ENCODE measurements around the gene UBAP2. TPM values are rescaled to one million over a fixed set of nuclear protein-coding genes. Genes with fewer than 3 reads are reported as not detected.

Gene UBAP2
- total RNA-seq, 6 experiments from 2014 or later, result 9.5 to 15.9 (median 11.4) TPM

DNA sequence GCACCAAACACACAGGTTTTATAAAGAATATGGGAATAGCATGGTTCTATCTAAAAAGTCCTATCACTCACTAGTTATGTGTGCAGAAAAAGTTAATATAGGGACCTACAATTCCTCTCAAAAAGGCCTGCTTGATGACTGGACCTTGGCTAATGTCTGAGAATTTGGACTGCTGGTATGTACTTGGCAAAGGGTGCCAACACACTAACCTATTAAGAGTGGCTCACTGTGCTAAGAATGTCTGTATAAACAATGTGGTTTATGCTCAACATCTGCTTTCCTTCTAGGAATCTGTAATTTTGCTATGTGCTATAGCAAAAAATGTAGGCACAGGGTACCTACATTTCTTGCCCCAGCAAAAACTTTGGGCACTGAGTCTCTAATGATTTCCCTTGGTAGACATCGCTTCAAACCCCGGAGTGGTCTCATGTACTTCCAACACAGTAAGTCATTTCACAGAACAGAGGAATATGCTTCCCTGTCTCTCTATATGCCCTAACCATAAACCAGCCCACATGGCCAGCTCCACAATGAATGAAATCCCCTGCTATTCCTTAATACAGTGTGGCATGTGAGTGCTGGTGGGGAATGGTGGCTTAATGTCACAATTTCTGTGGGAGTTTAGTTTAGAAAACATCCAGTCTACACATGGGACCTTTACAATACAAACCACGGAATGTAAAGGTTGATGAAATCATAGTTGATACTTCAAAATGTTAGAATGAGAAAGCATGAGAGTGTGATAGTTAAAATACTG lies 101.7 kb downstream of the UBAP2 start:
- 95% methylated on average over 3 of the region's 3 CpGs for WGBS (ENCODE audit: insufficient coverage, low coverage, low lambda C conversion rate, missing lambda C conversion rate)

GRCh38 chr9:33943389-33943788 lies 105.3 kb downstream of the UBAP2 start:
- Histone ChIP-seq H3K4me3 (no peak overlapping the region), H3K27ac (no peak overlapping the region), H3K4me1 (peaks cover 0 to 8% (median 0%) of the 10 kb centered on the region in 4 donors), H3K27me3 (no peaks in the 10 kb centered on the region), H3K9me3 (no peaks in the 10 kb centered on the region), H3K36me3 (peaks cover 0 to 24% (median 7%) of the 10 kb centered on the region in 4 donors)
- DNase-seq (no peak), ATAC-seq (peak in 3 of 4 donors; percentile 28 to 71 (median 47))
- WGBS (ENCODE audit: insufficient coverage, low coverage, low lambda C conversion rate, missing lambda C conversion rate), result 28% methylated on average over 2 of the region's 2 CpGs
- intact Hi-C loops (cut with DNase I), result no loop called here
- TF ChIP-seq CTCF (IDR thresholded peaks at IDR 0.05) (no peak), POLR2A (IDR thresholded peaks at IDR 0.05) (no peak)

More for the DNA sequence above, 101.7 kb downstream of the UBAP2 start:
- no peaks in the 10 kb centered on the region for H3K9me3 ChIP-seq
- DNase-seq (no peak), ATAC-seq (no peak)
- H3K27ac ChIP-seq, result no peak overlapping the region
- intact Hi-C loops (cut with DNase I), result no loop called here
- H3K36me3 ChIP-seq, result peaks cover 0 to 24% (median 7%) of the 10 kb centered on the region in 4 donors
- H3K27me3 ChIP-seq, result no peaks in the 10 kb centered on the region
- H3K4me3 ChIP-seq, result no peak overlapping the region
- no peak for TF ChIP-seq POLR2A (IDR thresholded peaks at IDR 0.05)
- TF ChIP-seq CTCF (IDR thresholded peaks at IDR 0.05), result no peak
- H3K4me1 ChIP-seq, result peaks cover 0 to 8% (median 0%) of the 10 kb centered on the region in 4 donors

DNA sequence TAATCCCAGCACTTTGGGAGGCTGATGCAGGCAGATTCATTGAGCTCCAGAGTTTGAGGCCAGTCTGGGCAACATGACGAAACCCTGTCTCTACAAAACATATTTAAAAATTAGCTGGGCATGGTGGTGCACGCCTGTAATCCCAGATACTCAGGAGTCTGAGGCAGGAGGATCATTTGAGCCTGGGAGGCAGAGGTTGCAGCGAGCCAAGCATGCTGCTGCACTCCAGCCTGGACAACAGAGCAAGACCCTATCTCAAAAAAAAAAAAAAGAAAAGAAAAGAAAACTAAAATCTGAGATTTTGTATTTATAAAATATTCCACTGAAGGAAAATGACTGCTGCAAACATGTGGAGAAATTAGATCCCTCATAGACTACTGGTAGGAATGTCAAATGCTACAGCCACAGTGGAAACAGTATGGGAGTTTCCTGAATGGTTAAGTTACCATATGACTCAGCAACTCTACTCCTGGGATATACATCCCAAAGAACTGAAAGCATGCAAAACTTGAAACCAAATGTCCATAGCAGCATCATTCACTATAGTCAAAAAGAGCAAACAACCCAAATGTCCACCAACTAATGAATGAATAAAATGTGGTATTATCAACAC lies 106.1 kb downstream of the UBAP2 start:
- Histone ChIP-seq H3K27ac (no peak overlapping the region), H3K27me3 (no peaks in the 10 kb centered on the region), H3K9me3 (no peaks in the 10 kb centered on the region), H3K4me3 (no peak overlapping the region), H3K36me3 (peaks cover 0 to 19% (median 7%) of the 10 kb centered on the region in 4 donors), H3K4me1 (peaks cover 0 to 8% (median 0%) of the 10 kb centered on the region in 4 donors)
- ATAC-seq (no peak), DNase-seq (no peak)
- intact Hi-C loops (cut with DNase I), result no loop called here
- TF ChIP-seq CTCF (IDR thresholded peaks at IDR 0.05) (no peak), POLR2A (IDR thresholded peaks at IDR 0.05) (no peak)
- 100% methylated on average over 1 of the region's 3 CpGs for WGBS (ENCODE audit: insufficient coverage, low coverage, low lambda C conversion rate, missing lambda C conversion rate)

DNA sequence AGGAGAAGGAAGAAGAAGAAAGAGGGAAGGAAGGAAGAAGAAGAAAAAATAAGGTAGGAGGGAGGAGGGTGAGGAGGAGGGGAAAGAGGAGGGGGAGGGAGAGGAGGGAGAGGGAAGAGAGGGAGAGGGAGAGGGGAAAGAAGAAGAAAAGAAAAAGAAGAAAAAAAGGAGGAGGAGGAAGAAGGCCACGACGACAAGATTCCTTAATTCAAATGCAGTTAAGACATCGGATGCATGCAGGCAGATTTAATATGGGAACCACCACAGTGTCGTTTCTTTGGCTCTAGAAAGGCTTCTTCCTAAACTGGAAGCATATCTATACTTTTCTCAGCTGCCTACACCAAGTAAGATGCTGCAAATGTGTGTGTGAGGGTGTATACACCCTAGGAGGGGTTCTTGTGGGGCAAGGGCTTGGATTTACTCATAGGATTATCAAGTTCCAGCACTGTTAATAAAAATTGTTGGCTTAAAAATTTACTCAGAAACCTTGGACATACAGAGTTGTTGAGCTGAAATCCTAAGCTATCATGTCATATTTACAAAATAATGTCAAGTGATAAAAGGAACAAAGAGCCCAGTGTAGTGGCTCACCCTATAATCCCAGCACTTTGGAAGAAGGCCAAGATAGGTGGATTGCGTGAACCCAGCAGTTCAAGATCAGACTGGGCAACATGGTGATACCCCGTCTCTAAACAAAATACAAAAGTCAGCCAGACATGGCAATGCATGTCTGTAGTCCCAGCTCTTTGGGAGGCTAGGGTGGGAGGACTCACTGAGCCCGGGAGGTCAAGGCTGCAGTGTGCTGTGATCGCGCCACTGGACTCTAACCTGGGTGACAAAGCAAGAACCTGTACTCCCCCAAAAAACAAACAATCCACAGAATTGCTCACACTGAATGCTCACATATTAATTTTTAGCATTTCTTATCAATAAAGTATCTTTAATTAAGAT lies 108.5 kb downstream of the UBAP2 start:
- Histone ChIP-seq H3K9me3 (no peaks in the 10 kb centered on the region), H3K27ac (no peak overlapping the region), H3K4me1 (peaks cover 0 to 8% (median 0%) of the 10 kb centered on the region in 4 donors), H3K4me3 (no peak overlapping the region), H3K27me3 (no peaks in the 10 kb centered on the region), H3K36me3 (peaks cover 0 to 12% (median 2%) of the 10 kb centered on the region in 4 donors)
- DNase-seq (no peak), ATAC-seq (peak; percentile 37 to 86 (median 74))
- intact Hi-C loops (cut with DNase I), result no loop called here
- TF ChIP-seq CTCF (IDR thresholded peaks at IDR 0.05) (no peak), POLR2A (IDR thresholded peaks at IDR 0.05) (no peak)
- 58% methylated on average over 8 of the region's 9 CpGs for WGBS (ENCODE audit: insufficient coverage, low coverage, low lambda C conversion rate, missing lambda C conversion rate)
